ENCODE results near the gene OTOP2. TPM values are rescaled to one million over a fixed set of nuclear protein-coding genes. Genes with fewer than 3 reads are reported as not detected.

Gene OTOP2
- total RNA-seq, 1 donor from 2014 or later, result not detected

- no peak for TF ChIP-seq POLR2AphosphoS5 (IDR thresholded peaks at IDR 0.05; ENCODE audit: insufficient read depth in 1 of 2, low read depth in 1 of 2)
- TF ChIP-seq POLR2A (IDR thresholded peaks at IDR 0.05), result no peak
- no peak for TF ChIP-seq CTCF (IDR thresholded peaks at IDR 0.05)
- DNase-seq (ENCODE audit: extremely low spot score in 2 of 2), result no peak
- Histone ChIP-seq H3K4me3 (no peak overlapping the region), H3K4me1 (no peaks in the 10 kb centered on the region), H3K27ac (no peak overlapping the region), H3K9me3 (no peaks in the 10 kb centered on the region), H3K36me3 (no peaks in the 10 kb centered on the region), H3K27me3 (no peaks in the 10 kb centered on the region)
- intact Hi-C loops (cut with DNase I), result no loop called here
These were observed 23.1 kb downstream of the OTOP2 start for GRCh38 chr17:74947041-74947754.

GRCh38 chr17:74949455-74950115, 25.5 kb downstream of the OTOP2 start:
- intact Hi-C loops (cut with DNase I), result no loop called here
- no peak overlapping the region for H3K27ac ChIP-seq
- TF ChIP-seq POLR2AphosphoS5 (IDR thresholded peaks at IDR 0.05; ENCODE audit: insufficient read depth in 1 of 2, low read depth in 1 of 2) (no peak), CTCF (IDR thresholded peaks at IDR 0.05) (no peak), POLR2A (IDR thresholded peaks at IDR 0.05) (no peak)
- H3K4me1 ChIP-seq, result no peaks in the 10 kb centered on the region
- no peaks in the 10 kb centered on the region for H3K9me3 ChIP-seq
- DNase-seq (ENCODE audit: extremely low spot score in 2 of 2), result no peak
- H3K4me3 ChIP-seq, result no peak overlapping the region
- no peaks in the 10 kb centered on the region for H3K27me3 ChIP-seq
- H3K36me3 ChIP-seq, result no peaks in the 10 kb centered on the region

GRCh38 chr17:74950207-74950606, 26.1 kb downstream of the OTOP2 start:
- no peak overlapping the region for H3K27ac ChIP-seq
- H3K27me3 ChIP-seq, result no peaks in the 10 kb centered on the region
- intact Hi-C loops (cut with DNase I), result no loop called here

GRCh38 chr17:74951065-74951464, 27.0 kb downstream of the OTOP2 start:
- no peaks in the 10 kb centered on the region for H3K36me3 ChIP-seq
- no peak for TF ChIP-seq POLR2AphosphoS5 (IDR thresholded peaks at IDR 0.05; ENCODE audit: insufficient read depth in 1 of 2, low read depth in 1 of 2)
- TF ChIP-seq CTCF (IDR thresholded peaks at IDR 0.05), result no peak
- no peak for TF ChIP-seq POLR2A (IDR thresholded peaks at IDR 0.05)
- no peak for DNase-seq (ENCODE audit: extremely low spot score in 2 of 2)
- H3K4me3 ChIP-seq, result no peak overlapping the region
- no peaks in the 10 kb centered on the region for H3K4me1 ChIP-seq
- H3K27me3 ChIP-seq, result no peaks in the 10 kb centered on the region
- intact Hi-C loops (cut with DNase I), result no loop called here
- H3K27ac ChIP-seq, result no peak overlapping the region
- H3K9me3 ChIP-seq, result no peaks in the 10 kb centered on the region

More at GRCh38 chr17:74950207-74950606, 26.1 kb downstream of the OTOP2 start:
- no peak for DNase-seq (ENCODE audit: extremely low spot score in 2 of 2)
- H3K4me1 ChIP-seq, result no peaks in the 10 kb centered on the region
- no peak for TF ChIP-seq POLR2AphosphoS5 (IDR thresholded peaks at IDR 0.05; ENCODE audit: insufficient read depth in 1 of 2, low read depth in 1 of 2)
- no peak for TF ChIP-seq POLR2A (IDR thresholded peaks at IDR 0.05)
- H3K9me3 ChIP-seq, result no peaks in the 10 kb centered on the region
- H3K36me3 ChIP-seq, result no peaks in the 10 kb centered on the region
- H3K4me3 ChIP-seq, result no peak overlapping the region

GRCh38 chr17:74951680-74952421, 27.8 kb downstream of the OTOP2 start:
- Histone ChIP-seq H3K4me1 (no peaks in the 10 kb centered on the region), H3K9me3 (no peaks in the 10 kb centered on the region), H3K27ac (no peak overlapping the region), H3K36me3 (no peaks in the 10 kb centered on the region), H3K27me3 (no peaks in the 10 kb centered on the region), H3K4me3 (no peak overlapping the region)
- TF ChIP-seq CTCF (IDR thresholded peaks at IDR 0.05) (no peak), POLR2A (IDR thresholded peaks at IDR 0.05) (no peak), POLR2AphosphoS5 (IDR thresholded peaks at IDR 0.05; ENCODE audit: insufficient read depth in 1 of 2, low read depth in 1 of 2) (no peak)
- DNase-seq (ENCODE audit: extremely low spot score in 2 of 2), result no peak
- intact Hi-C loops (cut with DNase I), result no loop called here
